A549 (cell line): ENCODE measurements around the gene CACNA2D4. TPM values are rescaled to one million over a fixed set of nuclear protein-coding genes. Genes with fewer than 3 reads are reported as not detected.

ENCODE experiments used
- ATAC-seq, 2 experiments: fragments of 200-7000 bp in 1 of 2; fragments of >200 bp in 1 of 2; cut with Nextera tagmentation in 1 of 2; cut with Tn5 transposase in 1 of 2; 3 replicates each; pipeline versions ENCODE4 v1.8.0 to v1.9.1; 2018 to 2020; ENCODE audit warnings: mild to moderate bottlenecking in 1 of 2, moderate library complexity in 1 of 2
- CTCF ChIA-PET: fragments of 300-600 bp; sonication (Branson Sonifier 250); formaldehyde crosslinking; extraction: SDS; loops from one replicate; lab custom pipeline; 2021; ENCODE audit warnings: antibody characterized with exemption, inconsistent platforms; lab: Yijun Ruan, JAX
- POLR2A ChIA-PET: fragments of 350-600 bp; formaldehyde crosslinking; extraction: SDS; loops from one replicate; lab custom pipeline; 2021; ENCODE audit warnings: antibody characterized with exemption, inconsistent platforms; lab: Yijun Ruan, JAX
- DNase-seq, 2 experiments: peaks; one replicate each; pipeline versions ENCODE4 v3.0.0 to v3.0.0-alpha.2; 2011 to 2016; ENCODE audit warnings: low read depth in 1 of 2, low spot score in 1 of 2
- FAIRE-seq: peaks from 2 replicates; lab custom pipeline; 2011; peaks lifted over from hg19 to GRCh38; lab: Jason Lieb, UNC
- H3K27ac ChIP-seq, 2 experiments: fragments of >200 bp; sonication (Bioruptor Twin); formaldehyde crosslinking; 3 replicates each; pipeline ENCODE4 v1.5.1; 2016 to 2017
- H3K4me1 ChIP-seq: fragments of >200 bp; sonication (Bioruptor Twin); formaldehyde crosslinking; 3 replicates; pipeline ENCODE4 v1.6.1; 2016
- H3K4me2 ChIP-seq: fragments of >200 bp; sonication (Bioruptor Twin); formaldehyde crosslinking; 3 replicates; pipeline ENCODE4 v1.6.1; 2016
- H3K4me3 ChIP-seq: fragments of >200 bp; sonication (Bioruptor Twin); formaldehyde crosslinking; 3 replicates; pipeline ENCODE4 v1.5.1; 2016
- H3K9me3 ChIP-seq: fragments of >200 bp; sonication (Bioruptor Twin); formaldehyde crosslinking; 3 replicates; pipeline ENCODE4 v1.6.1; 2016
- BCL3 ChIP-seq: fragments of >200 bp; sonication (Bioruptor Twin); formaldehyde crosslinking; IDR thresholded peaks from 3 replicates; pipeline ENCODE4 v1.6.1; 2016
- CBX2 ChIP-seq: fragments of 200-600 bp; sonication (generic); IDR thresholded peaks from 2 replicates; pipeline ENCODE4 v1.6.1; 2016; ENCODE audit warnings: low read depth, mild to moderate bottlenecking, borderline replicate concordance
- CHD4 ChIP-seq: fragments of 200-600 bp; sonication (generic); IDR thresholded peaks from 2 replicates; pipeline ENCODE4 v1.6.1; 2016; ENCODE audit warnings: antibody characterized with exemption, mild to moderate bottlenecking, borderline replicate concordance
- CTCF ChIP-seq: fragments of >200 bp; sonication (Bioruptor Twin); formaldehyde crosslinking; IDR thresholded peaks from 3 replicates; pipeline ENCODE4 v1.5.1; 2016
- EHMT2 ChIP-seq: fragments of 200-600 bp; sonication (generic); IDR thresholded peaks from 2 replicates; pipeline ENCODE4 v1.6.1; 2016; ENCODE audit warnings: antibody characterized with exemption, low read depth, mild to moderate bottlenecking, moderate library complexity
- FOSB ChIP-seq: fragments of 250-450 bp; sonication (Bioruptor Pico); IDR thresholded peaks from 2 replicates; pipeline ENCODE4 v1.5.0; 2020; ENCODE audit warnings: mild to moderate bottlenecking, moderate library complexity
- FOSL2 ChIP-seq, 2 experiments: fragments of 450-650 bp in 1 of 2; fragments of >200 bp in 1 of 2; sonication (Bioruptor Twin) in 1 of 2; formaldehyde crosslinking; IDR thresholded peaks; 2 replicates each; pipeline versions ENCODE4 v1.5.0 to v1.6.1; 2016 to 2020; ENCODE audit warnings: mild to moderate bottlenecking in 1 of 2, moderate library complexity in 1 of 2
- HOXA7 ChIP-seq: fragments of 250-450 bp; sonication (Bioruptor Pico); IDR thresholded peaks from 2 replicates; pipeline ENCODE4 v1.5.0; 2020; ENCODE audit warnings: mild to moderate bottlenecking, moderate library complexity
- KDM1A ChIP-seq: fragments of 200-600 bp; sonication (generic); IDR thresholded peaks from 2 replicates; pipeline ENCODE4 v1.6.1; 2016; ENCODE audit warnings: low read depth, mild to moderate bottlenecking
- MAFK ChIP-seq: fragments of 450-650 bp; IDR thresholded peaks from 2 replicates; pipeline ENCODE4 v1.6.1; 2014; ENCODE audit not compliant: partially characterized antibody
- MAZ ChIP-seq: fragments of 150-350 bp; IDR thresholded peaks from 2 replicates; pipeline ENCODE4 v1.6.1; 2014; ENCODE audit warnings: antibody characterized with exemption, low read depth, low read length, borderline replicate concordance
- POLR2A ChIP-seq: IDR thresholded peaks from 2 replicates; pipeline ENCODE4 v1.6.1; 2012; ENCODE audit warnings: mild to moderate bottlenecking, low read length
- POLR2AphosphoS2 ChIP-seq: conservative IDR thresholded peaks from 2 replicates; pipeline ENCODE4 v1.6.1; 2012; ENCODE audit warnings: low read length, improper control_type of control experiment, inconsistent platforms
- TP53 ChIP-seq: fragments of 250-450 bp; sonication (Bioruptor Pico); IDR thresholded peaks from 2 replicates; pipeline ENCODE4 v1.5.0; 2021; ENCODE audit warnings: mild to moderate bottlenecking, moderate library complexity
- WGBS: methylation state at CpG from one replicate; pipeline ENCODE4 v1.1.6; 2017; ENCODE audit errors: missing lambda C conversion rate; 5-methylcytosine and 5-hydroxymethylcytosine counted together
- polyA plus RNA-seq, 4 experiments: library from polyadenylated mRNA; depleted of rRNA in 3 of 4; stranded (reverse); fragments of >200 nt; fragmentation: RNase III in 1 of 4; extraction: RNeasy Plus Mini Kit Qiagen cat#74134 plus additional on column Dnase treatment in 1 of 4; gene quantifications; 2 replicates in 3 of 4; 3 replicates in 1 of 4; pipeline ENCODE4 v1.2.3, GENCODE V29; 2011 to 2017

Gene CACNA2D4
- polyA plus RNA-seq, 2 of the 4 experiments (the other 2 are of a cell fraction) = not detected

- no peaks in the 10 kb centered on the region for H3K4me1 ChIP-seq
- ChIA-PET CTCF (no interaction called here), POLR2A (no interaction called here)
- no peak overlapping the region for H3K27ac ChIP-seq
- no peak overlapping the region for H3K4me2 ChIP-seq
- no peak for FAIRE-seq
- no peak for TF ChIP-seq CTCF
- no peak for DNase-seq
- ATAC-seq = no peak
- WGBS = 0% methylated on average over 2 of the region's 2 CpGs
- no peak overlapping the region for H3K4me3 ChIP-seq
- H3K9me3 ChIP-seq = peaks cover 16% of the 10 kb centered on the region; the same call in 2 of the 3 replicates
Observed at GRCh38 chr12:1890810-1891209, 27.6 kb downstream of the CACNA2D4 start.

GRCh38 chr12:1890119-1890703, 28.2 kb downstream of the CACNA2D4 start:
- ChIA-PET CTCF (no interaction called here), POLR2A (no interaction called here)
- TF ChIP-seq KDM1A (no peak), BCL3 (no peak), HOXA7 (CRISPR knock-in tag) (no peak), EHMT2 (no peak), CHD4 (no peak), TP53 (no peak), FOSL2 (IDR thresholded peaks at IDR 0.05) (no peak), FOSL2 (CRISPR knock-in tag; IDR thresholded peaks at IDR 0.05) (no peak), MAZ (no peak)
- no peaks in the 10 kb centered on the region for H3K4me1 ChIP-seq
- FAIRE-seq (no peak), ATAC-seq (no peak), DNase-seq (no peak)
- no peak overlapping the region for H3K4me3 ChIP-seq
- no peak overlapping the region for H3K27ac ChIP-seq
- peaks cover 16% of the 10 kb centered on the region; the same call in 2 of the 3 replicates for H3K9me3 ChIP-seq
- WGBS = 29% methylated on average over 7 of the region's 8 CpGs
- no peak overlapping the region for H3K4me2 ChIP-seq

- TF ChIP-seq FOSB (CRISPR knock-in tag) = no peak
- no peak for TF ChIP-seq HOXA7 (CRISPR knock-in tag)
- TF ChIP-seq POLR2AphosphoS2 = no peak
- TF ChIP-seq POLR2A = no peak
- TF ChIP-seq MAFK = peak; percentile 97
- POLR2A ChIA-PET = no interaction called here
- H3K4me2 ChIP-seq = no peak overlapping the region
- DNase-seq (no peak), ATAC-seq (no peak), FAIRE-seq (no peak)
- peaks cover 16% of the 10 kb centered on the region; the same call in 2 of the 3 replicates for H3K9me3 ChIP-seq
- CTCF ChIA-PET = interaction anchor here (0.7 to 1.4 kb wide), 2 partner anchors 10 to 503 kb away, joined by 3 read pairs; no protein-coding TSS in a partner anchor
- H3K4me3 ChIP-seq = no peak overlapping the region
- H3K4me1 ChIP-seq = no peaks in the 10 kb centered on the region
- WGBS = 4% methylated on average over 3 of the region's 3 CpGs
- H3K27ac ChIP-seq = no peak overlapping the region
Observed at GRCh38 chr12:1888923-1889322, 29.5 kb downstream of the CACNA2D4 start.

GRCh38 chr12:1886396-1887008, 31.9 kb downstream of the CACNA2D4 start:
- Histone ChIP-seq H3K4me3 (no peak overlapping the region), H3K4me1 (no peaks in the 10 kb centered on the region), H3K9me3 (peaks cover 6% of the 10 kb centered on the region; the same call in 2 of the 3 replicates), H3K4me2 (no peak overlapping the region), H3K27ac (no peak overlapping the region)
- ATAC-seq (no peak), FAIRE-seq (no peak), DNase-seq (no peak)
- TF ChIP-seq CBX2 = no peak
- ChIA-PET CTCF (interaction anchor here (0.8 to 1.3 kb wide), 2 partner anchors 10 to 95 kb away, joined by 3 read pairs; no protein-coding TSS in a partner anchor), POLR2A (no interaction called here)
- WGBS = 18% methylated on average over 10 of the region's 10 CpGs
